ENCODE results near the gene RPL4. TPM values are rescaled to one million over a fixed set of nuclear protein-coding genes. Genes with fewer than 3 reads are reported as not detected.
"Not testable (repeated sequence)": the region's sequence is repeated elsewhere in the genome, so short reads cannot be mapped to it uniquely, and the experiment has no call there.

Gene RPL4
- polyA plus RNA-seq, 1 experiment, result 5,001 TPM

- Histone ChIP-seq H3K4me3 (ENCODE audit: low read depth, low read length) (peak overlapping the region; percentile 97), H3K27ac (ENCODE audit: low read depth, low read length) (peak overlapping the region; percentile 90), H3K9me3 (ENCODE audit: control insufficient read depth, insufficient read depth, low read length) (no peaks in the 10 kb centered on the region), H3K27me3 (ENCODE audit: control insufficient read depth, insufficient read depth, low read length) (no peaks in the 10 kb centered on the region)
- CTCF ChIA-PET, result interaction anchor here (1.9 kb wide), 1 partner anchor 8 kb away, joined by 14 read pairs; the partner anchor contains the start of gene SNAPC5
- POLR2A ChIA-PET, result interaction anchor here (1.0 kb wide), 1 partner anchor 119 kb away, joined by 5 read pairs; the partner anchor contains the start of gene MAP2K1
- TF ChIP-seq CTCF (IDR thresholded peaks at IDR 0.05; ENCODE audit: low read depth, low read length), result no peak
- DNase-seq (ENCODE audit: low read depth, low spot score), result no peak
Observed at GRCh38 chr15:66505430-66505811, 766 bp upstream of the RPL4 start.

DNA sequence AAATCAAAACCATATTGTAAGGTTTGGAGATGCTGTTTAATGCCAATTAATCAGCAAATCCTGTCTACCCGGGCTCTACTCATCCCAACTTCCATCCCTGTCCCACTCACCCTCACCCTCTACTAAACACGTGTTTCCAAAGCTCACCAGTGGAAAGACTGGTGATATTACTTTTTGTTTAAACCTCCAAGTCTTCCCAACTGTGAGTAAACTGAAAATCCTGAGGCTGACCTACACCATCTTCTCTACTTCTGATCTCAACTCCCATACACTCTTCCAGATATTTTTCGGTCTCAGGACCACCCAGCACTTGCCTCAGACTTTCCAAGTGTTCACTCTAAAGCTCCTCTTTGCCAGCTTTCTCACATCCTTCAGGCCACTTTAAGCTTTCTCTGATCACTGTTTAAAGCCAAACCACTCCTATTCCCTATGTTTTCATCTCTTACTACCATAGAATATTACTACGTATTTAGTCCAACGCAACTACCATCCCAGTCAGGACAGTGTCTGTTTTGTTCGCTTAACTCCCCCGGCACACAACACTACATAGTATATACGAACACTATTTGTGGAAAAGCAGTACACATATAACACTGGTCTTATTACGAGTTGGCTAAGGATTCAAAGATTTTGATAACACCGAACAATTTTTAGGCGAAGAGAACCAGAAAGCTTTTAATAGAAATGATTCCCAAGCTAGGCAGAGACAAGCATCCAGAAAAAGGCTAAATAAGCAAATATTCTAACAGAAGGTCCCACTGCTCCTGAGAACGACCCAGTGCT lies 684 bp downstream of the RPL4 start:
- Histone ChIP-seq H3K27ac (ENCODE audit: low read depth, low read length) (peak overlapping the region; percentile 90), H3K4me3 (ENCODE audit: low read depth, low read length) (peak overlapping the region; percentile 97), H3K9me3 (ENCODE audit: control insufficient read depth, insufficient read depth, low read length) (no peaks in the 10 kb centered on the region), H3K27me3 (ENCODE audit: control insufficient read depth, insufficient read depth, low read length) (no peaks in the 10 kb centered on the region)
- no peak for DNase-seq (ENCODE audit: low read depth, low spot score)
- POLR2A ChIA-PET, result no interaction called here
- no peak for TF ChIP-seq CTCF (IDR thresholded peaks at IDR 0.05; ENCODE audit: low read depth, low read length)
- CTCF ChIA-PET, result interaction anchor here (1.7 kb wide), 1 partner anchor 63 kb away, joined by 6 read pairs; no protein-coding TSS in a partner anchor

DNA sequence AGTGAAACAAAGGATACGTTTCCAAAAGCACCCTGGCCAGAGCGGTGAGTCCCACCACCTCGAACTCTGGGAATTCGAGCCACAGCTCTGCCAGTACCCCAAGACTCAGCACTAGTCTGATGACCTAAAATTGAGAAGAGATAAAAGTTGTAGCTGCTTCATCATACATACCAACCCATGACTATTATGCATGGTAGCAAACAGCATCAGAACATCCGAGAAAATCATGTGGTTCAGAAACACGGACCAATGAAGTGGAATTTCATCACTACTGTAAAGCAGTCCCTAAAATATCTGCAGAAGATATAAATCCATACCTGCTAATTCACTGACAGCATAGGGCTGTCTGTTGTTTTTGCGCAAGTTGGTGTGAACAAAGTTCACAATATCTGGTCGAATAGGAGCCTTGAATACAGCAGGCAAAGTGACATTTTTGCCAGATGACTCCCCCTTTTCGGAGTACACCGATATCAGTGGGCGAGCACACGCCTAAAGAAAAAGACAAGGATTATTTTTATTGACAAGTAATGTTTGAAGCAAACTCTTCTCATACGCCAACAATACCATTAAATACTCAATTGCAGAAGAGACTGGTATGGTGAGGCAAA lies 1.5 kb downstream of the RPL4 start:
- H3K4me3 ChIP-seq (ENCODE audit: low read depth, low read length), result peak overlapping the region; percentile 97
- DNase-seq (ENCODE audit: low read depth, low spot score); H3K9me3 ChIP-seq (ENCODE audit: control insufficient read depth, insufficient read depth, low read length); H3K27me3 ChIP-seq (ENCODE audit: control insufficient read depth, insufficient read depth, low read length); H3K27ac ChIP-seq (ENCODE audit: low read depth, low read length); POLR2A ChIA-PET: not testable (repeated sequence)
- CTCF ChIA-PET, result interaction anchor here (1.7 kb wide), 1 partner anchor 64 kb away, joined by 6 read pairs; no protein-coding TSS in a partner anchor

DNA sequence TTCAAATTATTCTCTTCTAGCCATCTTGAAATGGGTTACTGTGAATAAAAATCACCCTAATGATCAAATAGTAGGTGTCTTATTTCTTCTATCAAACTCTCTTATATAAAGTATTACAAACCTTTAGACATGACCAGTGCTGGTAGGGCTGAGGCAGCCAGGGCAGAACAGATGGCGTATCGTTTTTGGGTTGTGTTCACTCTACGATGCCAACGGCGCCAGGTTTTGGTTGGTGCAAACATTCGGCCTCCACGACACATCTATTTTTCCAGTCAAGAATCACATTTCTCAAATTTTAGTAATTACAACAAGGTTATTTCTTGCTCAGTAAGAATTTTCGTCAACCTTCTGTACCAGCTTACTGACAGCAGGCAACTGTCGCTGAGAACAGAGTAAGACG lies 2.2 kb downstream of the RPL4 start:
- no peak for TF ChIP-seq CTCF (IDR thresholded peaks at IDR 0.05; ENCODE audit: low read depth, low read length)
- Histone ChIP-seq H3K27ac (ENCODE audit: low read depth, low read length) (no peak overlapping the region), H3K27me3 (ENCODE audit: control insufficient read depth, insufficient read depth, low read length) (no peaks in the 10 kb centered on the region), H3K4me3 (ENCODE audit: low read depth, low read length) (peak overlapping the region; percentile 97), H3K9me3 (ENCODE audit: control insufficient read depth, insufficient read depth, low read length) (no peaks in the 10 kb centered on the region)
- ChIA-PET CTCF (no interaction called here), POLR2A (no interaction called here)
- DNase-seq (ENCODE audit: low read depth, low spot score), result no peak

- POLR2A ChIA-PET; H3K27me3 ChIP-seq (ENCODE audit: control insufficient read depth, insufficient read depth, low read length); DNase-seq (ENCODE audit: low read depth, low spot score); H3K27ac ChIP-seq (ENCODE audit: low read depth, low read length); H3K4me3 ChIP-seq (ENCODE audit: low read depth, low read length); H3K9me3 ChIP-seq (ENCODE audit: control insufficient read depth, insufficient read depth, low read length): not testable (repeated sequence)
- CTCF ChIA-PET, result interaction anchor here (1.1 kb wide), 1 partner anchor 114 kb away, joined by 6 read pairs; the partner anchor contains the start of gene MAP2K1
Observed at GRCh38 chr15:66500346-66500745, 4.3 kb downstream of the RPL4 start.

All from AG04450 (cell line).